HepG2 (cell line): Measurements from ENCODE around the gene CADPS2. TPM values are rescaled to one million over a fixed set of nuclear protein-coding genes. Genes with fewer than 3 reads are reported as not detected.

ENCODE experiments used
- ATAC-seq: fragments of 200-7000 bp; cut with Tn5 transposase; 3 replicates; pipeline ENCODE4 v1.9.1; 2020; ENCODE audit warnings: mild to moderate bottlenecking, moderate library complexity
- BruUV-seq: library from RNA; stranded (reverse); fragments of 400-500 nt; replicated peaks from 2 replicates; lab custom pipeline; 2021; lab: Mats Ljungman, UMichigan
- CTCF ChIA-PET: fragments of 300-600 bp; formaldehyde crosslinking; extraction: SDS; loops from one replicate; lab custom pipeline; 2021; ENCODE audit warnings: low total read pairs, inconsistent platforms, low intra/inter-chr PET ratio; lab: Yijun Ruan, JAX
- POLR2A ChIA-PET: fragments of 350-600 bp; sonication (Branson Sonifier 250); formaldehyde crosslinking; loops from one replicate; lab custom pipeline; 2020; ENCODE audit warnings: antibody characterized with exemption, inconsistent platforms; lab: Yijun Ruan, JAX
- DNase-seq: peaks from one replicate; pipeline ENCODE4 v3.0.0-alpha.2; 2015; ENCODE audit warnings: low spot score
- FAIRE-seq: peaks from 3 replicates; lab custom pipeline; 2011; peaks lifted over from hg19 to GRCh38; lab: Jason Lieb, UNC
- H2AFZ ChIP-seq: one replicate; pipeline ENCODE4 v1.6.1; 2011; ENCODE audit warnings: low read length, inconsistent platforms
- H3K27ac ChIP-seq: fragments of 300-600 bp; 3 replicates; pipeline ENCODE4 v1.8.0; 2011; ENCODE audit warnings: mixed run types, mild to moderate bottlenecking, mixed read lengths, low read length, inconsistent platforms; ENCODE audit not compliant: insufficient read depth; ENCODE audit errors: extremely low read length
- H3K27me3 ChIP-seq, 2 experiments: fragments of 200-600 bp in 1 of 2; 2 replicates in 1 of 2; 3 replicates in 1 of 2; pipeline versions ENCODE4 v1.6.0 to v1.8.0; 2011; ENCODE audit warnings: low read length in 2 of 2, mild to moderate bottlenecking in 2 of 2, moderate library complexity in 2 of 2, inconsistent platforms in 1 of 2; ENCODE audit not compliant: insufficient read depth in 2 of 2, control insufficient read depth in 1 of 2
- H3K36me3 ChIP-seq, 2 experiments: fragments of 200-600 bp in 1 of 2; replicated peaks in 1 of 2; 2 replicates in 1 of 2; 3 replicates in 1 of 2; pipeline versions ENCODE4 v1.5.1 to v1.8.0; 2011; ENCODE audit warnings: low read length in 2 of 2, inconsistent platforms in 1 of 2; ENCODE audit not compliant: insufficient read depth in 2 of 2, control insufficient read depth in 1 of 2
- H3K4me1 ChIP-seq: 2 replicates; pipeline ENCODE4 v1.5.1; 2012; ENCODE audit warnings: low read length, inconsistent platforms; ENCODE audit not compliant: insufficient read depth
- H3K4me2 ChIP-seq: 2 replicates; pipeline ENCODE4 v1.6.0; 2011; ENCODE audit warnings: low read depth, low read length, inconsistent platforms
- H3K4me3 ChIP-seq, 3 experiments: fragments of 200-600 bp in 1 of 3; sonication (generic), shearing (Covaris generic) in 1 of 3; replicated peaks in 1 of 3; 2 replicates each; pipeline ENCODE4 v1.5.1; 2011 to 2016; ENCODE audit warnings: low read length in 3 of 3, inconsistent platforms in 2 of 3, low read depth in 2 of 3, mild to moderate bottlenecking in 2 of 3, control low read depth in 1 of 3, mixed read lengths in 1 of 3; ENCODE audit not compliant: insufficient read depth in 1 of 3
- H3K79me2 ChIP-seq: one replicate; pipeline ENCODE4 v1.6.1; 2011; ENCODE audit warnings: low read length, inconsistent platforms; ENCODE audit not compliant: insufficient read depth
- H3K9ac ChIP-seq: 2 replicates; pipeline ENCODE4 v1.6.0; 2011; ENCODE audit warnings: mild to moderate bottlenecking, low read depth, low read length, inconsistent platforms; ENCODE audit not compliant: insufficient read depth
- H3K9me3 ChIP-seq: 2 replicates; pipeline ENCODE4 v1.5.1; 2012; ENCODE audit warnings: mild to moderate bottlenecking, low read length
- H4K20me1 ChIP-seq: 2 replicates; pipeline ENCODE4 v1.6.0; 2011; ENCODE audit warnings: inconsistent platforms, mild to moderate bottlenecking, low read length, moderate library complexity; ENCODE audit not compliant: insufficient read depth
- KLF13 ChIP-seq: sonication (generic); formaldehyde crosslinking; IDR thresholded peaks from 2 replicates; pipeline ENCODE4 v1.4.0; 2020; ENCODE audit warnings: mild to moderate bottlenecking, missing genetic modification reagents
- SOX5 ChIP-seq: IDR thresholded peaks from 2 replicates; pipeline ENCODE4 v1.6.1; 2016; ENCODE audit warnings: borderline replicate concordance
- ZNF382 ChIP-seq: sonication (generic); formaldehyde crosslinking; IDR thresholded peaks from 2 replicates; pipeline ENCODE4 v1.5.0; 2020; ENCODE audit warnings: missing genetic modification reagents, mild to moderate bottlenecking, borderline replicate concordance
- ZNF501 ChIP-seq: sonication (generic); formaldehyde crosslinking; IDR thresholded peaks from 2 replicates; pipeline ENCODE4 v1.5.1; 2020; ENCODE audit warnings: mild to moderate bottlenecking, moderate library complexity, missing genetic modification reagents
- ZNF772 ChIP-seq: sonication (generic); formaldehyde crosslinking; IDR thresholded peaks from 2 replicates; pipeline ENCODE4 v1.5.0; 2020; ENCODE audit warnings: mild to moderate bottlenecking, missing genetic modification reagents
- in situ Hi-C: cut with HindIII; loops from 2 replicates; pipeline ENCODE4 v1.10.0; 2017; ENCODE audit warnings: low pct_unique_long_range_greater_than_20kb; ENCODE audit not compliant: extremely low pct_ligation_motif_present
- intact Hi-C: fragments of 100-400 bp; cut with micrococcal nuclease; formaldehyde crosslinking; loops from one replicate; pipeline ENCODE4 v1.10.0; 2022; ENCODE audit not compliant: unreplicated experiment
- polyA plus RNA-seq, 8 experiments: library from polyadenylated mRNA; depleted of rRNA in 3 of 8; stranded (reverse) in 7 of 8; unstranded in 1 of 8; fragments of >200 nt; fragmentation: Illumina TruSeq in 4 of 8; extraction: Trizol in 4 of 8; gene quantifications; 2 replicates each; pipeline versions ENCODE4 v1.2.1 to v1.2.3, GENCODE V29; 2011 to 2016; ENCODE audit warnings: low read depth in 4 of 8, missing spikeins in 1 of 8, mixed read lengths in 1 of 8; ENCODE audit not compliant: insufficient read depth in 1 of 8
- total RNA-seq, 5 experiments: library from RNA; depleted of rRNA; stranded (reverse); fragments of >200 nt; fragmentation: Illumina TruSeq; extraction: Trizol; gene quantifications; 2 replicates each; pipeline ENCODE4 v1.2.3, GENCODE V29; 2016; ENCODE audit warnings: low read depth in 1 of 5
- TF ChIP-seq, protein P1 (sequence below): sonication (generic); formaldehyde crosslinking; IDR thresholded peaks from 2 replicates; pipeline ENCODE4 v1.8.1; 2022; ENCODE audit warnings: mild to moderate bottlenecking, missing genetic modification reagents
- TF ChIP-seq, protein P2 (sequence below): sonication (generic); formaldehyde crosslinking; IDR thresholded peaks from 2 replicates; pipeline ENCODE4 v1.5.1; 2020; ENCODE audit warnings: mild to moderate bottlenecking, moderate library complexity, missing genetic modification reagents
- TF ChIP-seq, protein P3 (sequence below): sonication (generic); formaldehyde crosslinking; IDR thresholded peaks from 2 replicates; pipeline ENCODE4 v1.5.0; 2020; ENCODE audit warnings: mild to moderate bottlenecking, missing genetic modification reagents, borderline replicate concordance

Gene CADPS2
- total and polyA plus RNA-seq, 2 of the 13 experiments (the other 11 are each of a cell fraction or from before 2014, with no cell fraction given) = 17.6 to 43.8 TPM

DNA sequence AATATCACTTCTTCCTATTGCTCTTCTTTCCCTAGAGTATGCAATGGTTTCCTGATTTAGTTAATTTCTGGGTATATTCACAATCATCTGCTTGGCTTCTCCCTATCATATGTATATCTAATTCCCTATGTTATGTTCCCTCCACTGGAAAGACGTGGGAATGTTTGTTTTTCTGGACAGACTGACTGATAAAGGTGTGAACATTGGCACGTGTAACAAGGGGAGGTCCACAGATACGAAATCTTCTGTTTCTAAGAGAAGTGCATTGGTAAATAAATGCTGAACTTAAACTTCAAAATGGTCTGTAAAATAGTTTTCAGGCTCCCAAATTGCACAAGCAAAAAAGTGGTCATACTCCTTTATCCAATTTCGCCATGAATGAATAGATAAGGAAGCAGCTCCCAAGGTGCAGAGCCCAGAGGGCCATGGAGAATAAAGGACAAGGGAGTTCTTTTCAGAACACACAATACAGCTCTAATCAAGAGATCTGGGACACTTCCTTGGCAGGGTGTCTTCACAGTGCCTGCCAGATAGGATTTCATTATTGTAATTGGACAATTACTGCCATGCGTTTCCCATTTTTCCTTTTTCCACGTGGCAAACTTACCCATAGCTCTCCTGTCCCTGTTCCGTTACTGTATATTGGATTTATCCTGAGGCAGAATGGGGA, 329.3 kb downstream of the CADPS2 start (continued):
- TF ChIP-seq, protein P1, sequence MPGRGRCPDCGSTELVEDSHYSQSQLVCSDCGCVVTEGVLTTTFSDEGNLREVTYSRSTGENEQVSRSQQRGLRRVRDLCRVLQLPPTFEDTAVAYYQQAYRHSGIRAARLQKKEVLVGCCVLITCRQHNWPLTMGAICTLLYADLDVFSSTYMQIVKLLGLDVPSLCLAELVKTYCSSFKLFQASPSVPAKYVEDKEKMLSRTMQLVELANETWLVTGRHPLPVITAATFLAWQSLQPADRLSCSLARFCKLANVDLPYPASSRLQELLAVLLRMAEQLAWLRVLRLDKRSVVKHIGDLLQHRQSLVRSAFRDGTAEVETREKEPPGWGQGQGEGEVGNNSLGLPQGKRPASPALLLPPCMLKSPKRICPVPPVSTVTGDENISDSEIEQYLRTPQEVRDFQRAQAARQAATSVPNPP = no peak
- TF ChIP-seq ZNF772 (CRISPR knock-in tag) = no peak

DNA sequence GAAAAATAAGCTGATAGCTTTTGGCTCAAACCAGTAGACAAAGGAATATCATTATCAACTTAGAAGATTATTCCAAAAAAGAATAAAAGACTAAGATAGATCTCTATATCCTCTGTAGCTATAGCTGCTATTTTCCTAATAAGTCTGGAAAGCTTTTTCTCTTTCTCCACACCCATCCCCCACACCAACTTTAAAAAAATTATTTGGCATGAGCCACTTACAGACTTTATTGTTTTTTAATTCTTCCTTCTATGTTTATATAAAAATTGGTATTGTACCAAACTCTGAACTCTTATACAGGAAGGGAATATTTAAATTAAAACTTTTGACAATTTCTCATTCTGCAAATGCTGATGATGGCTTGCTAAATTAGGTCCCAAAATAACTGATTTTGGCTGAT, 330.0 kb downstream of the CADPS2 start:
- TF ChIP-seq, protein P2, sequence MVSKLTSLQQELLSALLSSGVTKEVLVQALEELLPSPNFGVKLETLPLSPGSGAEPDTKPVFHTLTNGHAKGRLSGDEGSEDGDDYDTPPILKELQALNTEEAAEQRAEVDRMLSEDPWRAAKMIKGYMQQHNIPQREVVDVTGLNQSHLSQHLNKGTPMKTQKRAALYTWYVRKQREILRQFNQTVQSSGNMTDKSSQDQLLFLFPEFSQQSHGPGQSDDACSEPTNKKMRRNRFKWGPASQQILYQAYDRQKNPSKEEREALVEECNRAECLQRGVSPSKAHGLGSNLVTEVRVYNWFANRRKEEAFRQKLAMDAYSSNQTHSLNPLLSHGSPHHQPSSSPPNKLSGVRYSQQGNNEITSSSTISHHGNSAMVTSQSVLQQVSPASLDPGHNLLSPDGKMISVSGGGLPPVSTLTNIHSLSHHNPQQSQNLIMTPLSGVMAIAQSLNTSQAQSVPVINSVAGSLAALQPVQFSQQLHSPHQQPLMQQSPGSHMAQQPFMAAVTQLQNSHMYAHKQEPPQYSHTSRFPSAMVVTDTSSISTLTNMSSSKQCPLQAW = no peak
- TF ChIP-seq ZNF382 (CRISPR knock-in tag) = no peak
- no peak for TF ChIP-seq KLF13 (CRISPR knock-in tag)
- TF ChIP-seq, protein P3, sequence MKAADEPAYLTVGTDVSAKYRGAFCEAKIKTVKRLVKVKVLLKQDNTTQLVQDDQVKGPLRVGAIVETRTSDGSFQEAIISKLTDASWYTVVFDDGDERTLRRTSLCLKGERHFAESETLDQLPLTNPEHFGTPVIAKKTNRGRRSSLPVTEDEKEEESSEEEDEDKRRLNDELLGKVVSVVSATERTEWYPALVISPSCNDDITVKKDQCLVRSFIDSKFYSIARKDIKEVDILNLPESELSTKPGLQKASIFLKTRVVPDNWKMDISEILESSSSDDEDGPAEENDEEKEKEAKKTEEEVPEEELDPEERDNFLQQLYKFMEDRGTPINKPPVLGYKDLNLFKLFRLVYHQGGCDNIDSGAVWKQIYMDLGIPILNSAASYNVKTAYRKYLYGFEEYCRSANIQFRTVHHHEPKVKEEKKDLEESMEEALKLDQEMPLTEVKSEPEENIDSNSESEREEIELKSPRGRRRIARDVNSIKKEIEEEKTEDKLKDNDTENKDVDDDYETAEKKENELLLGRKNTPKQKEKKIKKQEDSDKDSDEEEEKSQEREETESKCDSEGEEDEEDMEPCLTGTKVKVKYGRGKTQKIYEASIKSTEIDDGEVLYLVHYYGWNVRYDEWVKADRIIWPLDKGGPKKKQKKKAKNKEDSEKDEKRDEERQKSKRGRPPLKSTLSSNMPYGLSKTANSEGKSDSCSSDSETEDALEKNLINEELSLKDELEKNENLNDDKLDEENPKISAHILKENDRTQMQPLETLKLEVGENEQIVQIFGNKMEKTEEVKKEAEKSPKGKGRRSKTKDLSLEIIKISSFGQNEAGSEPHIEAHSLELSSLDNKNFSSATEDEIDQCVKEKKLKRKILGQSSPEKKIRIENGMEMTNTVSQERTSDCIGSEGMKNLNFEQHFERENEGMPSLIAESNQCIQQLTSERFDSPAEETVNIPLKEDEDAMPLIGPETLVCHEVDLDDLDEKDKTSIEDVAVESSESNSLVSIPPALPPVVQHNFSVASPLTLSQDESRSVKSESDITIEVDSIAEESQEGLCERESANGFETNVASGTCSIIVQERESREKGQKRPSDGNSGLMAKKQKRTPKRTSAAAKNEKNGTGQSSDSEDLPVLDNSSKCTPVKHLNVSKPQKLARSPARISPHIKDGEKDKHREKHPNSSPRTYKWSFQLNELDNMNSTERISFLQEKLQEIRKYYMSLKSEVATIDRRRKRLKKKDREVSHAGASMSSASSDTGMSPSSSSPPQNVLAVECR (CRISPR knock-in tag) = no peak
- no peak for TF ChIP-seq ZNF501 (CRISPR knock-in tag)
- no peak for TF ChIP-seq SOX5
- TF ChIP-seq, all 625 proteins: peak for 0
- H3K4me2 ChIP-seq = no peak overlapping the region
- POLR2A ChIA-PET = no interaction called here
- H3K4me3 ChIP-seq = no peak overlapping the region
- intact Hi-C loops = no loop called here
- in situ Hi-C loops = no loop called here
- H3K27me3 ChIP-seq = no peaks in the 10 kb centered on the region
- DNase-seq = no peak
- BruUV-seq = no TSS peak
- no peaks in the 10 kb centered on the region for H3K4me1 ChIP-seq
- ATAC-seq = no peak
- no peaks in the 10 kb centered on the region for H4K20me1 ChIP-seq
- no peak overlapping the region for H3K9ac ChIP-seq
- no peak for FAIRE-seq
- H3K36me3 ChIP-seq = peaks cover 3% of the 10 kb centered on the region in 2 experiments; a peak in 2 of 5 replicates
- no peak overlapping the region for H3K27ac ChIP-seq
- H2AFZ ChIP-seq = no peak overlapping the region
- H3K9me3 ChIP-seq = no peaks in the 10 kb centered on the region
- CTCF ChIA-PET = no interaction called here
- H3K79me2 ChIP-seq = no peaks in the 10 kb centered on the region
